Measurements from ENCODE around the gene MXD1. TPM values are rescaled to one million over a fixed set of nuclear protein-coding genes. Genes with fewer than 3 reads are reported as not detected.
A peak's percentile ranks its signal among the peaks of the same experiment; 100 is the strongest.

The MXD1 gene
- total RNA-seq, 6 donors from 2014 or later, result 16.3 to 94.3 (median 33.8) TPM

DNA sequence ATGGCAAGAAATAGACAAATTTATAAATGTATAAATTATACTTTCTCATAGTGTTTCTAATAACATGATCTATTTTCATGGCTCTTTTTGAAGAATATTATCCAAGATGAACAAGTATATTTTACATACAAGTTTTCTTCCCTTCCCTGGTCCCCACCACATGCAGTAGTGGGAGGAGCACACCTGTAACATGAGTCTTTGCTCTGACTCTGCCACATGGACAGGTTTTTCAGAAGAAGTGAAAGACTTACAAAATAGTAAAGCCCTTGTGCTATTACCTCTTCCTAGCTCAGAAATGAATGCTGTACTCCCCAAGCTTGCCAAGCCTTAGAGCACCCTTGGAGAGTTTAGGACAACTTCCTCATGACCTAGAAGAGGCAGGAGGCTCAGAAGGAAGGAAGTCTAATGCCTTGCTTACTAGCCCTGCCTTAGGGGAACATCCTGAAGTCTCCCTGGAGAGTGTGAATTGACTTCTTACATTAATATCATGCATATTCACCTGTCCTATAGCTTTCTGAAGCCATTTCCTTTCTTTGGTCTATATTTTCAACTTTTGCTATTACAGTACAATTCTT, 18.4 kb downstream of the MXD1 start:
- H3K36me3 ChIP-seq, result peaks cover 14 to 34% (median 32%) of the 10 kb centered on the region in 4 donors
- H3K27ac ChIP-seq, result peak overlapping the region; percentile 6 to 71 (median 58)
- peaks cover 16 to 28% (median 24%) of the 10 kb centered on the region in 4 donors for H3K4me1 ChIP-seq
- H3K9me3 ChIP-seq, result no peaks in the 10 kb centered on the region
- DNase-seq (peak in 1 of 2 donors; percentile 68), ATAC-seq (ENCODE audit: low FRiP score in 2 of 2) (peak; percentile 68 to 78)
- H3K27me3 ChIP-seq, result no peaks in the 10 kb centered on the region
- H3K4me3 ChIP-seq, result no peak overlapping the region
- TF ChIP-seq POLR2AphosphoS5 (IDR thresholded peaks at IDR 0.05), result no peak
- TF ChIP-seq, protein P1, sequence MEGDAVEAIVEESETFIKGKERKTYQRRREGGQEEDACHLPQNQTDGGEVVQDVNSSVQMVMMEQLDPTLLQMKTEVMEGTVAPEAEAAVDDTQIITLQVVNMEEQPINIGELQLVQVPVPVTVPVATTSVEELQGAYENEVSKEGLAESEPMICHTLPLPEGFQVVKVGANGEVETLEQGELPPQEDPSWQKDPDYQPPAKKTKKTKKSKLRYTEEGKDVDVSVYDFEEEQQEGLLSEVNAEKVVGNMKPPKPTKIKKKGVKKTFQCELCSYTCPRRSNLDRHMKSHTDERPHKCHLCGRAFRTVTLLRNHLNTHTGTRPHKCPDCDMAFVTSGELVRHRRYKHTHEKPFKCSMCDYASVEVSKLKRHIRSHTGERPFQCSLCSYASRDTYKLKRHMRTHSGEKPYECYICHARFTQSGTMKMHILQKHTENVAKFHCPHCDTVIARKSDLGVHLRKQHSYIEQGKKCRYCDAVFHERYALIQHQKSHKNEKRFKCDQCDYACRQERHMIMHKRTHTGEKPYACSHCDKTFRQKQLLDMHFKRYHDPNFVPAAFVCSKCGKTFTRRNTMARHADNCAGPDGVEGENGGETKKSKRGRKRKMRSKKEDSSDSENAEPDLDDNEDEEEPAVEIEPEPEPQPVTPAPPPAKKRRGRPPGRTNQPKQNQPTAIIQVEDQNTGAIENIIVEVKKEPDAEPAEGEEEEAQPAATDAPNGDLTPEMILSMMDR (IDR thresholded peaks at IDR 0.05), result no peak
- peak in 1 of 4 donors; percentile 10 for TF ChIP-seq POLR2A (IDR thresholded peaks at IDR 0.05)
- TF ChIP-seq EP300 (IDR thresholded peaks at IDR 0.05), result no peak

DNA sequence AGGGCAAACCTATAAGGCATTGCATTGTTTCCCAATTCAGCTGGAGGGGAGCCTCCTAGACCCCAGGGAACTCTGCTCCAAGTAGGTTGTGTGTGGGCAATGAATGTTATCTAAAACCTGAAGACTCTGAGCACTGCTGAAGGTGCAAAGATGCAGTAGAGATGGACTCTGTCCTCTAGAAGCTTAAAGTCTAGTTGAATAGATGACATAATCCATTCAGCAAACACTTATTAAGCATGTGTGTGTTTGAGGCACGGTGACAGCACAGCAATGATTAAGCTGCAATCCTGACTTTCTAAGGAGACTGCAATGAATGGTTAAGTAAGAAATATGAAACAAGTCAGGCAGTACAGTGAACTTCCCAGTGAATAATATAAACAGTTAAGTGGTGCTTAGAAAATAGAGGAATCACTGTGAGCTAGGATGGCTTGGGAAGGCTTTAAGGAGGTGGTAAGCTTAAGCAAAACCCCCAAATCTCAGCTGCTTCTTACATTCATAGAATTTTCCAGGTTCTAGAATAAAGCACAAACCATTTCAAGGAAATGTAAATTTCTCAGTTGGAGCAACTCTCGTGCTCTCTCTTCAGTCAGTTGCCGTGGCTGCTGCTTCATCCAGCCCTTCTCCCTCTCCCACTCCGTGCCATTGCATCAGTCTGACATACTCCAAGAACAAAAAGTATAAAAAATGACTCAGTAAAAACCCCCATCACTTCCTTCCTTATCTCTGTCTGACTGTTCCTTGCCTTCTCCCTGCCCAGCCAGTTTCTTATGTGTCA, 19.1 kb downstream of the MXD1 start:
- H3K27ac ChIP-seq, result peak overlapping the region; percentile 6 to 71 (median 58)
- WGBS, 2 donors, result 25 to 43% methylated on average over 4 of the region's 4 CpGs
- peak in 1 of 2 donors; percentile 65 for DNase-seq

GRCh38 chr2:69934614-69934908, 19.7 kb downstream of the MXD1 start:
- Histone ChIP-seq H3K4me3 (no peak overlapping the region), H3K27ac (peak overlapping the region; percentile 6 to 71 (median 58)), H3K9me3 (no peaks in the 10 kb centered on the region), H3K27me3 (no peaks in the 10 kb centered on the region), H3K36me3 (peaks cover 19 to 44% (median 41%) of the 10 kb centered on the region in 4 donors), H3K4me1 (peaks cover 16 to 28% (median 24%) of the 10 kb centered on the region in 4 donors)
- TF ChIP-seq POLR2AphosphoS5 (IDR thresholded peaks at IDR 0.05) (no peak), EP300 (IDR thresholded peaks at IDR 0.05) (no peak), POLR2A (IDR thresholded peaks at IDR 0.05) (no peak)
- TF ChIP-seq, protein P1 (IDR thresholded peaks at IDR 0.05), result no peak
- ATAC-seq (ENCODE audit: low FRiP score in 2 of 2) (no peak), DNase-seq (no peak)
- WGBS, 2 donors, result 47 to 62% methylated on average over 1 of the region's 1 CpG

More for the DNA sequence above, 19.1 kb downstream of the MXD1 start:
- no peaks in the 10 kb centered on the region for H3K9me3 ChIP-seq
- TF ChIP-seq POLR2AphosphoS5 (IDR thresholded peaks at IDR 0.05) (peak in 1 of 2 donors; percentile 15), EP300 (IDR thresholded peaks at IDR 0.05) (peak in 1 of 4 donors; percentile 4), POLR2A (IDR thresholded peaks at IDR 0.05) (no peak)
- TF ChIP-seq, protein P1 (IDR thresholded peaks at IDR 0.05), result no peak
- H3K27me3 ChIP-seq, result no peaks in the 10 kb centered on the region
- H3K36me3 ChIP-seq, result peaks cover 19 to 40% (median 36%) of the 10 kb centered on the region in 4 donors
- H3K4me3 ChIP-seq, result no peak overlapping the region
- peaks cover 16 to 28% (median 24%) of the 10 kb centered on the region in 4 donors for H3K4me1 ChIP-seq
- peak; percentile 60 to 90 for ATAC-seq (ENCODE audit: low FRiP score in 2 of 2)

DNA sequence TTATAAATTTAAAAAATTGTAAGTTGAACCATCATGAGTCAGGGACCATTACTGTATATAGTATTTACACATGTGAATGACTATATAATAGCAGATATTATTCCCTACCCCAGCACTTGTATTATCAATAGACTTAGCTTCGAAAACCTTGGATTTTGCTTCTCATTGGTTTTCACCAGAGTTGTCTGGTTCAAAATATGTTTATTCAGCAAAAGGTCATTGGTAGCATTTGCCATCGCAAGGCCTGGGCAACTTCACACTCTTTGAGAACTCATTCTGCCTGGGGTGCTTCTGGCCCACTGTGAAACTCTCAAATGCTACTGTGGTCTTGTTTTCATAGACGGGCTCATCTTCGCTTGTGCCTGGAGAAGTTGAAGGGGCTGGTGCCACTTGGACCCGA, 20.1 kb downstream of the MXD1 start:
- TF ChIP-seq, protein P1 (IDR thresholded peaks at IDR 0.05), result no peak
- TF ChIP-seq EP300 (IDR thresholded peaks at IDR 0.05) (no peak), POLR2A (IDR thresholded peaks at IDR 0.05) (no peak), POLR2AphosphoS5 (IDR thresholded peaks at IDR 0.05) (no peak)
- DNase-seq, result no peak
- 96 to 99% methylated on average over 3 to 5 of the region's 5 CpGs for whole genome bisulfite sequencing, 2 donors
- Histone ChIP-seq H3K27me3 (no peaks in the 10 kb centered on the region), H3K9me3 (no peaks in the 10 kb centered on the region), H3K36me3 (peaks cover 19 to 47% (median 45%) of the 10 kb centered on the region in 4 donors), H3K4me3 (no peak overlapping the region), H3K4me1 (peaks cover 16 to 28% (median 24%) of the 10 kb centered on the region in 4 donors), H3K27ac (no peak overlapping the region)
- ATAC-seq (ENCODE audit: low FRiP score in 2 of 2), result no peak

Data from upper lobe of left lung (tissue), 6 donors.